HG02610 (cell line): ENCODE results near the gene KRT14.
"Not testable (repeated sequence)": the region's sequence is repeated elsewhere in the genome, so short reads cannot be mapped to it uniquely, and the experiment has no call there.

ENCODE experiments used
- ATAC-seq: cut with Tn5 transposase; IDR thresholded peaks from one replicate; pipeline ENCODE4 v1.9.1; 2021; ENCODE audit warnings: mild to moderate bottlenecking, moderate library complexity; ENCODE audit not compliant: unreplicated experiment

The KRT14 gene

DNA sequence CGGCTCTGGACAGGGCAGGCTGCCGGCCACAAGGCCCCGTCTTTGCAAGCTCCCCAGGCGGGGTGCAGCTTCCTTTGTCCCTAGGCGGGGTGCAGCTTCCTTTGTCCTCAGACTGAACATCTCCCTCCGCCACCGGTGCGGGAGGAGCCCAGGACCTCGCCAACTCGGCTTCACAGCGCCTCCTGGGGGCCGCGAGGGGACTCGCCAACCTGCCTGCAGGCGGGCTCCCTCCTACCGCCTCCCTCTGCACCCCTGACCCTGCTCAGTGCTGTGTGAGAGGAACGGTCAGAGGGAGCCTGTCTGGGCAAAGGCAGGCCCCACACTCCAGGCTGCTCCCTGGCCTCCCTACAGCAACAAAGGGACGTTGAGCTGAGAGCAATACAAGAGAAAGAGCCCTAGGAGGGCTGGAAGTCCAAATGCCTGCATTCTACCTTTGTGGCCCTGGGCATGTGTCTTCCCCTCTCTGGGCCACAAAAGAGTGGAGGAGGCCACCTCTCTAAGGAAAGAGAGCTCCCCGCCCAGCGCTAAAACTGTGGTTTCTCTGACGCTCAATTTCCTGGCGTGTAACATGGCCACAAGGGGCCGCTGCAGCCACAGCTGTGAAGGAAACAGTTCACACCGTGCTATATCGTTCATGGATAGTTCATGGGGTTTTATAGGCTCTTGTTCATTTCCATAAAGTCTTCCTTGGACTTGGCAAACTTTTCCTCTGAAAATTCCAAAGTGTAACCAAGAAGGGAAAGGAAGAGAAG lies 37.7 kb downstream of the KRT14 start:
- ATAC-seq, result no peak

GRCh38 chr17:41547921-41548843 lies 38.5 kb downstream of the KRT14 start:
- no peak for ATAC-seq

DNA sequence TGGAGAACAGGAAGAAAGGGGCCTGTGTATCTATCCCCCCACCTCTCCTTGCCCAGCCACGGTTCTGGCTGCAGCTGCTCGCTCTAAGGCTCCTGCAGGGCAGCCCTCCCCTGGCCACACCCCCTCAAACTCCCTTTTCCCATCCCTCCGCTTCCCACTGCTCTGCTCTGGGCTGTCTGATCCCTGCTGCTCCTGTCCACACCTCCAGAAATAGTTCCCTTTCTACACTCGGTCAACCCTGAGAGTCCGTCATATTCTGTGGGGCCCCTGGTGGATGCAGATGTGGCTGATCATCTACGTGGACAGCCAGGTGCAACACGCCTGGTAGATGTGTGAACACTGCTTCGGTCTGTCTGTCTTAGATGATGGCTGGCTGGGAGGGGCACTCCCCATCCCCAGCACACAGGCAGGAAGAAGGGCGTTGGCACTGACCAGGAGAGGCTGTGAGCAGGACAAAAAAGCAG lies 39.3 kb downstream of the KRT14 start:
- no peak for ATAC-seq

GRCh38 chr17:41546819-41547218 lies 39.9 kb downstream of the KRT14 start:
- no peak for ATAC-seq

GRCh38 chr17:41545829-41546410 lies 40.8 kb downstream of the KRT14 start:
- ATAC-seq, result no peak

DNA sequence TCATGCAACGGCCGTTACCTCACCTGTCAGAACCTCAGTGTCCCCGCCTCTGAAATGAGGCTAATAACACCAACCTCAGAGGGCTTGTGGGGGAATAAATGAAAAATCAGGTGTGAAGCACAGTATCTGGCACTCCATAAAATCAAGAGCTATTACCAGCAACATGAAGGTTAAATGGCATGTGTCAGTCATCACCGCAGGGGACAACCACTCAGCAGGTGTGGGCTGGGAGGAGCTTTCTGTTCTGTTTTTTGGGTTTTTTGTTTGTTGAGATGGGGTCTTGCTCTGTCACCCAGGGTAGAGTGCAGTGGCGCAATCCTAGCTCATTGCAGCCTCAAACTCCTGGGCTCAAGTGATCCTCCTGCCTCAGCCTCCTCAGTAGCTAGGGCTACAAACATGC lies 41.8 kb downstream of the KRT14 start:
- no peak for ATAC-seq

GRCh38 chr17:41544491-41544892 lies 42.2 kb downstream of the KRT14 start:
- ATAC-seq, result no peak

- not testable (repeated sequence) for ATAC-seq
Observed at GRCh38 chr17:41542786-41543185, 43.9 kb downstream of the KRT14 start.

- ATAC-seq, result no peak
Observed at GRCh38 chr17:41542357-41542756, 44.3 kb downstream of the KRT14 start.

- ATAC-seq, result no peak
Observed at GRCh38 chr17:41540921-41541625, 45.6 kb downstream of the KRT14 start.

- ATAC-seq, result no peak
Observed at GRCh38 chr17:41539979-41540701, 46.6 kb downstream of the KRT14 start.

GRCh38 chr17:41539071-41539492 lies 47.6 kb downstream of the KRT14 start:
- ATAC-seq, result no peak

DNA sequence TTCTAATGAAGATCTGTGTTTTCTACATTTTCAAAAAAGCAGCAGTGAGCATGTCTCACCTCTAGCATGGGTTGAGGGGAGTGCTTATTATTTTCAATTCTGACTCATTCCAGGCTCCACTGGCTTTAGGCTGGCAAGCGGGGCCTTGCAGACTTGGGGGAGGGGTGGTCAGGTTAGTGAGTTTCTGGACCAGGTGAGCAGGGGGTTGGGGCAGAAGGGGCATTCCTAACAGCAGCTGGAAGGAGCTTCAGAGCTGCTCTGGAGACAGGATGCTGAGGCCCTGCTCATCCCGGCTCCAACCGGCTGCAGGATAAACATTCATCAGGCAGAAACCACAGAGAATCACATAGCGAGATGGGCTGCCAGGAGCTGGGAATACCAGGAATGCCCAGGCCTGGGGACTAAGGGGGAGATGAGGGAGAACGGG lies 48.1 kb downstream of the KRT14 start:
- no peak for ATAC-seq

- no peak for ATAC-seq
Observed at GRCh38 chr17:41537990-41538389, 48.7 kb downstream of the KRT14 start.

DNA sequence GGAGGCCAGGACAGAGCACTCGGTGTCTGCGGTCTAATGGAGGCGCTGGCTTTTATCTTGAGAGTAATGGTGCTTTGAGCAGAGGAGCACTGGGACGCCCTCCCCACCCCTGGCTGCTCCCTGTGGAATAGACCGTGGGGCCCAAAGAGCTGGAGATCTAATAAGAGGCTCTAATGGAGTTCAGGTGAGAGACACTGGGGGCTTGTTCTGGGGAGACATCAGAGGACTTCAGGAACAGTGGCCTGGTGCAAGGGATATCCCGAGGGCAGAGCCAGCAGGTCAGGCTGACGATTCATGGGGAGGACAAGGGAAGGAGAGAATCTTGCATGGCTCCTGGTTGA lies 49.1 kb downstream of the KRT14 start:
- ATAC-seq, result no peak

GRCh38 chr17:41536741-41537613 lies 49.7 kb downstream of the KRT14 start:
- no peak for ATAC-seq

DNA sequence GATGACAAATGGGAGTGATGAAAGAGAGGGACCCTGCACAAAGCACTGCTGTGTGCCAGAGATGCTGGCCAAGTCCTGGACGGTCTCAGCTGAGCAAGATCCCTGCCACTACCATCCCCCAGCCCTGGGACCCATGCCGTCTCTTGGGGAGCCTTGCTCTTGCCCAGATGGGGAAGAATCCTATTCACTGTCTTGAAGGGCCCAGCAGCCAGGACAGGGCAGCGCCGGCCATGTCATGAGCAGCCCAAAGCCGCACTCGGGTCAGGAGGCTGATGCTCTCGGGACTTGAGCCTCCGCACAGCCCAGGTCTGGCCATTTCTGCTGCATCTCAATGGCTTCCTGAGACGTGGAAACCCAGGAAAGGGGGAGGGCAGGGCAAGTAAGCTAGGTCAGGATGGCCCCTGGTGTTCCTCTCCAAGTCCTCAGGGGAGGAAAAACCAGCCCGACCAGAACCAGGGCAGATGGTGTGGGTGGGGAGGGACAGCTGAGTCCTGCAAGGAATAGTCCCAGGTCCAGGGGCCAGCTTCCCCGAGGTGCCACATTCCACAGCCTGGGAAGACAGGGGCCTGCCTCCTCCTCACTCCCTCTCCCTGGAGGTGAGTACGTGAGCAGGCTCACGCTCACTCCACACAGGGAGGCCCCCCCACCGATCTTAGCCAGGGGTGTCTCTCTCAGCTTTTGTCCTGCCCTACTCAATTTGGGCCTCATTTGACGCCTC lies 50.8 kb downstream of the KRT14 start:
- no peak for ATAC-seq

DNA sequence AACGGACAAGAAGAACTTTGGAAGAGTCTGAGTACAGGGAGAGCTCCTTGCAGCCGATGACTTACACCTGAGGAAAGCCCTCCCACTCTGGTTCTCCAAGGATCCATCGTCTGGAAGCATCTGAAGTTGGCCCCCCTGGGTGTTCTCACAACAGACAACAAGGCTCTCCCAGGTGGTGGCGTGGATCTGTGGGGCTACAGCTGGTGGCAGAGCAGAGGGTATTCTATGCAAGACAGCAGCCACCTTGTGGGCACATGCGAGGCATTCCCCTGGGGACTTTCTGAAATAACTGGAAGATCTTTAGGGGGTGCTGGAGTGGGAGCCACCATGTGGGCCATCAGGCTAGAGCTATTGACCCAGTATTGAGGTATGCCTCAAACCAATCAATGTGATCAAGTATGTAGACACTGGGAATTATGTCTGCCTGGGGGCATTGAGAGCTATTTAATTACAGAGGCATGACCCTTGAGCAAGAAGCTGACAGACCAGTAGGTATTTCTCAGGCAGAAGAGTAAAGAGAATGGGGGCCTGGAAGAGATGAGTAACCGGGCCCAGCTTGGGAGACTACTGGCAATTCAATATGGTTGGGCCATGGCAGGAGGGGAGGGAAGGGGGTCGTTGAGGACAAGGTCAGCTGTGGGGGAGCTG lies 51.7 kb downstream of the KRT14 start:
- no peak for ATAC-seq
